NT2/D1 (cell line): ENCODE measurements around the gene FRAS1.

Experiments
- SUZ12 ChIP-seq: IDR thresholded peaks from 2 replicates; pipeline ENCODE4 v1.6.1; 2011; ENCODE audit not compliant: insufficient read length, insufficient read depth; ENCODE audit errors: extremely low read depth
- YY1 ChIP-seq: IDR thresholded peaks from 2 replicates; pipeline ENCODE4 v1.6.1; 2011; ENCODE audit not compliant: insufficient read length, insufficient read depth
- ZNF274 ChIP-seq: IDR thresholded peaks from 2 replicates; pipeline ENCODE4 v1.6.1; 2011; ENCODE audit warnings: mild to moderate bottlenecking, low read depth, low read length

- no peak for TF ChIP-seq SUZ12
- no peak for TF ChIP-seq YY1
- no peak for TF ChIP-seq ZNF274
These were observed 197.8 kb downstream of the FRAS1 start for GRCh38 chr4:78254893-78255292.
